Astrocyte (in vitro differentiated cells and primary cell): Measurements from ENCODE around the gene C3orf20. TPM values are rescaled to one million over a fixed set of nuclear protein-coding genes. Genes with fewer than 3 reads are reported as not detected.

Experiments
- DNase-seq: peaks from one replicate; pipeline ENCODE4 v3.0.0-alpha.2; 2010; ENCODE audit warnings: low read depth
- FAIRE-seq: peaks from 2 replicates; lab custom pipeline; 2011; peaks lifted over from hg19 to GRCh38; lab: Jason Lieb, UNC
- H2AFZ ChIP-seq: 2 replicates; pipeline ENCODE4 v1.6.0; 2012; ENCODE audit warnings: low read depth, low read length, inconsistent platforms
- H3K27ac ChIP-seq: 2 replicates; pipeline ENCODE4 v1.5.1; 2011; ENCODE audit warnings: low read depth, low read length, inconsistent platforms
- H3K27me3 ChIP-seq: 2 replicates; pipeline ENCODE4 v1.6.0; 2011; ENCODE audit warnings: low read length, inconsistent platforms; ENCODE audit not compliant: insufficient read depth
- H3K36me3 ChIP-seq: 2 replicates; pipeline ENCODE4 v1.5.1; 2011; ENCODE audit warnings: low read length, inconsistent platforms; ENCODE audit not compliant: insufficient read depth
- H3K4me1 ChIP-seq: 2 replicates; pipeline ENCODE4 v1.5.1; 2011; ENCODE audit warnings: low read length, inconsistent platforms; ENCODE audit not compliant: insufficient read depth
- H3K4me2 ChIP-seq: 2 replicates; pipeline ENCODE4 v1.6.0; 2012; ENCODE audit warnings: low read length, inconsistent platforms
- H3K4me3 ChIP-seq: 2 replicates; pipeline ENCODE4 v1.5.1; 2011; ENCODE audit warnings: low read depth, mild to moderate bottlenecking, low read length, inconsistent platforms; ENCODE audit not compliant: insufficient read depth
- H3K79me2 ChIP-seq: 2 replicates; pipeline ENCODE4 v1.6.0; 2012; ENCODE audit warnings: mild to moderate bottlenecking, low read length, inconsistent platforms; ENCODE audit not compliant: insufficient read depth
- H3K9ac ChIP-seq: 2 replicates; pipeline ENCODE4 v1.6.0; 2012; ENCODE audit warnings: mild to moderate bottlenecking, low read length, inconsistent platforms
- H3K9me3 ChIP-seq: 2 replicates; pipeline ENCODE4 v1.5.1; 2012; ENCODE audit warnings: low read depth, mild to moderate bottlenecking, low read length, inconsistent platforms; ENCODE audit not compliant: insufficient read depth
- H4K20me1 ChIP-seq: 2 replicates; pipeline ENCODE4 v1.6.0; 2012; ENCODE audit warnings: low read length, inconsistent platforms; ENCODE audit not compliant: insufficient read depth
- H3K27ac Mint-ChIP-seq: one replicate; pipeline ENCODE4 v1.8.0; 2021; ENCODE audit warnings: mild to moderate bottlenecking, mixed read lengths; ENCODE audit not compliant: unreplicated experiment
- H3K27me3 Mint-ChIP-seq: one replicate; pipeline ENCODE4 v1.8.0; 2021; ENCODE audit warnings: low read depth, mixed read lengths; ENCODE audit not compliant: unreplicated experiment
- H3K36me3 Mint-ChIP-seq: one replicate; pipeline ENCODE4 v1.8.0; 2021; ENCODE audit warnings: low read depth, mixed read lengths; ENCODE audit not compliant: unreplicated experiment
- H3K4me1 Mint-ChIP-seq: one replicate; pipeline ENCODE4 v1.8.0; 2021; ENCODE audit warnings: low read depth, mixed read lengths; ENCODE audit not compliant: unreplicated experiment
- H3K4me3 Mint-ChIP-seq: one replicate; pipeline ENCODE4 v1.8.0; 2021; ENCODE audit warnings: mild to moderate bottlenecking, moderate library complexity, mixed read lengths; ENCODE audit not compliant: unreplicated experiment
- H3K9me3 Mint-ChIP-seq: one replicate; pipeline ENCODE4 v1.8.0; 2021; ENCODE audit warnings: mild to moderate bottlenecking, mixed read lengths; ENCODE audit not compliant: unreplicated experiment
- CTCF ChIP-seq: IDR thresholded peaks from 2 replicates; pipeline ENCODE4 v1.5.1; 2011; ENCODE audit warnings: low read depth, mild to moderate bottlenecking, inconsistent platforms, low read length, moderate library complexity; ENCODE audit not compliant: insufficient read depth
- EZH2 ChIP-seq: IDR thresholded peaks from 2 replicates; pipeline ENCODE4 v1.6.1; 2012; ENCODE audit warnings: mild to moderate bottlenecking, low read length, inconsistent platforms; ENCODE audit not compliant: insufficient read depth
- total RNA-seq: library from RNA; stranded (reverse); gene quantifications from 2 replicates; pipeline ENCODE4 v1.2.1, GENCODE V29; 2021

The C3orf20 gene
- total RNA-seq, 1 donor from 2014 or later, result 0.16 TPM

- FAIRE-seq, result no peak
- no peak overlapping the region for H3K4me3 ChIP-seq
- no peaks in the 10 kb centered on the region for H3K27me3 ChIP-seq
- Mint-ChIP-seq H3K27me3 (peaks cover 16% of the 10 kb centered on the region), H3K4me1 (no peaks in the 10 kb centered on the region), H3K9me3 (peaks cover 2% of the 10 kb centered on the region), H3K4me3 (no peak overlapping the region), H3K27ac (no peak overlapping the region), H3K36me3 (peaks cover 15% of the 10 kb centered on the region)
- no peaks in the 10 kb centered on the region for H4K20me1 ChIP-seq
- no peak overlapping the region for H3K9ac ChIP-seq
- no peak for DNase-seq
- no peaks in the 10 kb centered on the region for H3K36me3 ChIP-seq
- TF ChIP-seq EZH2 (no peak), CTCF (no peak)
- H3K4me2 ChIP-seq, result no peak overlapping the region
- H3K9me3 ChIP-seq, result no peaks in the 10 kb centered on the region
- no peak overlapping the region for H2AFZ ChIP-seq
- no peaks in the 10 kb centered on the region for H3K79me2 ChIP-seq
- H3K27ac ChIP-seq, result no peak overlapping the region
- no peaks in the 10 kb centered on the region for H3K4me1 ChIP-seq
Measured at GRCh38 chr3:14699643-14700042, 24.7 kb downstream of the C3orf20 start.

GRCh38 chr3:14700891-14701290 lies 25.9 kb downstream of the C3orf20 start:
- no peak for DNase-seq
- no peaks in the 10 kb centered on the region for H3K36me3 ChIP-seq
- no peak overlapping the region for H3K27ac Mint-ChIP-seq
- H2AFZ ChIP-seq, result no peak overlapping the region
- H3K36me3 Mint-ChIP-seq, result peaks cover 15% of the 10 kb centered on the region
- H3K9me3 Mint-ChIP-seq, result peaks cover 2% of the 10 kb centered on the region
- H3K4me1 ChIP-seq, result no peaks in the 10 kb centered on the region
- no peak overlapping the region for H3K4me2 ChIP-seq
- FAIRE-seq, result no peak
- H3K9ac ChIP-seq, result no peak overlapping the region
- H3K4me1 Mint-ChIP-seq, result no peaks in the 10 kb centered on the region
- TF ChIP-seq CTCF (no peak), EZH2 (no peak)
- H3K27me3 Mint-ChIP-seq, result peaks cover 25% of the 10 kb centered on the region
- no peaks in the 10 kb centered on the region for H4K20me1 ChIP-seq
- no peak overlapping the region for H3K4me3 Mint-ChIP-seq
- H3K27ac ChIP-seq, result no peak overlapping the region
- no peak overlapping the region for H3K4me3 ChIP-seq
- H3K27me3 ChIP-seq, result no peaks in the 10 kb centered on the region
- no peaks in the 10 kb centered on the region for H3K9me3 ChIP-seq
- no peaks in the 10 kb centered on the region for H3K79me2 ChIP-seq

GRCh38 chr3:14701676-14702075 lies 26.7 kb downstream of the C3orf20 start:
- TF ChIP-seq CTCF (no peak), EZH2 (no peak)
- DNase-seq (no peak), FAIRE-seq (no peak)
- no peak overlapping the region for H3K27ac ChIP-seq
- no peak overlapping the region for H3K27ac Mint-ChIP-seq
- peaks cover 31% of the 10 kb centered on the region for H3K27me3 Mint-ChIP-seq
- H3K79me2 ChIP-seq, result no peaks in the 10 kb centered on the region
- no peak overlapping the region for H3K9ac ChIP-seq
- no peaks in the 10 kb centered on the region for H3K4me1 ChIP-seq
- H3K4me2 ChIP-seq, result no peak overlapping the region
- H3K9me3 ChIP-seq, result no peaks in the 10 kb centered on the region
- H3K9me3 Mint-ChIP-seq, result peaks cover 2% of the 10 kb centered on the region
- H4K20me1 ChIP-seq, result no peaks in the 10 kb centered on the region
- no peaks in the 10 kb centered on the region for H3K27me3 ChIP-seq
- no peak overlapping the region for H2AFZ ChIP-seq
- no peaks in the 10 kb centered on the region for H3K36me3 ChIP-seq
- H3K36me3 Mint-ChIP-seq, result peaks cover 15% of the 10 kb centered on the region
- no peak overlapping the region for H3K4me3 Mint-ChIP-seq
- no peak overlapping the region for H3K4me3 ChIP-seq
- no peaks in the 10 kb centered on the region for H3K4me1 Mint-ChIP-seq
